Fibroblast of lung (primary cell): ENCODE results near the gene MCM3AP. TPM values are rescaled to one million over a fixed set of nuclear protein-coding genes. Genes with fewer than 3 reads are reported as not detected.
"Not testable (repeated sequence)": the region's sequence is repeated elsewhere in the genome, so short reads cannot be mapped to it uniquely, and the experiment has no call there.

Source experiments
- DNase-seq, 2 donors: peaks; one replicate each; pipeline versions ENCODE4 v3.0.0 to v3.0.0-alpha.2; 2010; ENCODE audit warnings: low read depth in 2 of 2
- H2AFZ ChIP-seq: 2 replicates; pipeline ENCODE4 v1.5.1; 2012; ENCODE audit warnings: low read length, control low read depth, inconsistent platforms
- H3K27ac ChIP-seq: 2 replicates; pipeline ENCODE4 v1.5.1; 2011; ENCODE audit warnings: low read length, control low read depth; ENCODE audit not compliant: insufficient read depth
- H3K27me3 ChIP-seq: 2 replicates; pipeline ENCODE4 v1.5.1; 2011; ENCODE audit warnings: mild to moderate bottlenecking, low read length; ENCODE audit not compliant: control insufficient read depth, insufficient read depth
- H3K36me3 ChIP-seq: 2 replicates; pipeline ENCODE4 v1.5.1; 2011; ENCODE audit warnings: low read length; ENCODE audit not compliant: control insufficient read depth, insufficient read depth
- H3K4me1 ChIP-seq: 2 replicates; pipeline ENCODE4 v1.5.1; 2011; ENCODE audit warnings: low read length; ENCODE audit not compliant: control insufficient read depth, insufficient read depth; ENCODE audit errors: extremely low read depth
- H3K4me2 ChIP-seq: 2 replicates; pipeline ENCODE4 v1.5.1; 2011; ENCODE audit warnings: low read length, control low read depth; ENCODE audit not compliant: insufficient read depth; ENCODE audit errors: extremely low read depth
- H3K4me3 ChIP-seq, 4 experiments: fragments of 200-600 bp in 1 of 4; sonication (generic) in 1 of 4; replicated peaks in 1 of 4; 2 replicates each; pipeline ENCODE4 v1.5.1; 2011 to 2016; ENCODE audit warnings: low read length in 4 of 4, low read depth in 3 of 4, mild to moderate bottlenecking in 3 of 4, control low read depth in 2 of 4, inconsistent platforms in 1 of 4, mixed read lengths in 1 of 4; ENCODE audit not compliant: insufficient read depth in 1 of 4; ENCODE audit errors: control extremely low read depth in 1 of 4
- H3K79me2 ChIP-seq: 2 replicates; pipeline ENCODE4 v1.5.1; 2012; ENCODE audit warnings: mild to moderate bottlenecking, low read length, inconsistent platforms; ENCODE audit not compliant: control insufficient read depth, insufficient read depth
- H3K9ac ChIP-seq: 2 replicates; pipeline ENCODE4 v1.5.1; 2011; ENCODE audit warnings: mild to moderate bottlenecking, low read length, control low read depth; ENCODE audit not compliant: insufficient read depth
- H3K9me3 ChIP-seq: 2 replicates; pipeline ENCODE4 v1.5.1; 2012; ENCODE audit warnings: low read depth, low read length; ENCODE audit not compliant: control insufficient read depth, insufficient read depth
- H4K20me1 ChIP-seq: 2 replicates; pipeline ENCODE4 v1.5.1; 2011; ENCODE audit warnings: low read length; ENCODE audit not compliant: control insufficient read depth, insufficient read depth; ENCODE audit errors: extremely low read depth
- EZH2 ChIP-seq: IDR thresholded peaks from 2 replicates; pipeline ENCODE4 v1.5.1; 2012; ENCODE audit warnings: low read length, control low read depth, mild to moderate bottlenecking; ENCODE audit errors: missing control alignments
- polyA plus RNA-seq, 2 donors: library from polyadenylated mRNA; depleted of rRNA in 1 of 2; stranded (reverse) in 1 of 2; unstranded in 1 of 2; fragments of >200 nt; gene quantifications; 2 replicates each; pipeline ENCODE4 v1.2.1, GENCODE V29; 2011 to 2012; ENCODE audit warnings: missing spikeins in 1 of 2
- total RNA-seq: library from RNA; depleted of rRNA; stranded (reverse); fragments of >200 nt; gene quantifications from 2 replicates; pipeline ENCODE4 v1.2.1, GENCODE V29; 2014
- TF ChIP-seq, protein P1 (sequence below), 2 donors: IDR thresholded peaks in 1 of 2; conservative IDR thresholded peaks in 1 of 2; 1 replicate in 1 of 2; 2 replicates in 1 of 2; pipeline ENCODE4 v1.5.1; 2011 to 2012; ENCODE audit warnings: low read length in 2 of 2, control low read depth in 1 of 2, inconsistent platforms in 1 of 2, low read depth in 1 of 2, mild to moderate bottlenecking in 1 of 2

MCM3AP gene
- total and polyA plus RNA-seq, 2 donors (not counting 1 experiment from before 2014, with no cell fraction given) = 40.4 to 64.6 TPM

DNA sequence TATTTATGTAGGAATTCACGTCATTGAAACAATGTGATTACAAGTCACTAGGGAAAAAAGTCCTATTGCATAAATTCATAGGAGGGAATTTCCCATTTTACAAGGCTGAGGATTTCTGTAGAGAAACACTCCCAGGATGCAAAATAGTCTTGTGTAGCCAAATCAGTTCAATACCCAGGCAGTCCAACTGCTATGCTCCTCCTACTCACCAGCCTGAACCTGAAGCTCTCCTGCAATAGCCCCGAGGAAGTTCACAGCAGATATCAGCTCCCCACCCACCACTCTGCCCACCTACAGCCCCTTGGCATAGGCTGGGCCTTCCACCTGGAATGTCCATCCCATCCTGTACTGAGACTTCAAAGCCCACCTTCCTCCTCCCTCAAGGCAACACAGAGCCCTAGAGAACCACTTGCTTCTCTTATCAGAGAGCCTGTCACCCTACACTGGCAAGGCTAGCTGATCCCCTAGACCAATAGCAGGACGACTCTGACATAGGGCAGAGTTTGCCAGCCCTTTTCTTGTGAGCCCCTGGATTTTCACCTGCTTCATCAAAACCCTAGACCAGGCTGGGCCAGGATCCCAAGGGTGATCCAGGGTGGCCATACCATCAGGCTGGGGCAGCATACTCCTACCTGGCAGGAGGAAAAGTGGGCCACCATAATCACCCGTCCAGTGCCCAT is 58.4 kb downstream of the MCM3AP start:
- H4K20me1 ChIP-seq = no peaks in the 10 kb centered on the region
- H3K79me2 ChIP-seq = peaks cover 59% of the 10 kb centered on the region
- no peaks in the 10 kb centered on the region for H3K27me3 ChIP-seq
- no peaks in the 10 kb centered on the region for H3K9me3 ChIP-seq
- H3K4me1 ChIP-seq = peaks cover 9% of the 10 kb centered on the region
- H3K4me2 ChIP-seq = peak overlapping the region; percentile 96
- peak; percentile 27 to 60 for DNase-seq
- TF ChIP-seq, protein P1, sequence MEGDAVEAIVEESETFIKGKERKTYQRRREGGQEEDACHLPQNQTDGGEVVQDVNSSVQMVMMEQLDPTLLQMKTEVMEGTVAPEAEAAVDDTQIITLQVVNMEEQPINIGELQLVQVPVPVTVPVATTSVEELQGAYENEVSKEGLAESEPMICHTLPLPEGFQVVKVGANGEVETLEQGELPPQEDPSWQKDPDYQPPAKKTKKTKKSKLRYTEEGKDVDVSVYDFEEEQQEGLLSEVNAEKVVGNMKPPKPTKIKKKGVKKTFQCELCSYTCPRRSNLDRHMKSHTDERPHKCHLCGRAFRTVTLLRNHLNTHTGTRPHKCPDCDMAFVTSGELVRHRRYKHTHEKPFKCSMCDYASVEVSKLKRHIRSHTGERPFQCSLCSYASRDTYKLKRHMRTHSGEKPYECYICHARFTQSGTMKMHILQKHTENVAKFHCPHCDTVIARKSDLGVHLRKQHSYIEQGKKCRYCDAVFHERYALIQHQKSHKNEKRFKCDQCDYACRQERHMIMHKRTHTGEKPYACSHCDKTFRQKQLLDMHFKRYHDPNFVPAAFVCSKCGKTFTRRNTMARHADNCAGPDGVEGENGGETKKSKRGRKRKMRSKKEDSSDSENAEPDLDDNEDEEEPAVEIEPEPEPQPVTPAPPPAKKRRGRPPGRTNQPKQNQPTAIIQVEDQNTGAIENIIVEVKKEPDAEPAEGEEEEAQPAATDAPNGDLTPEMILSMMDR (conservative IDR thresholded peaks at IDR 0.05 in 1 of 2, IDR thresholded peaks at IDR 0.05 in 1 of 2; ENCODE audit: low read depth in 1 of 2, low read length in 2 of 2) = no peak
- H3K36me3 ChIP-seq = peaks cover 10% of the 10 kb centered on the region
- H2AFZ ChIP-seq = no peak overlapping the region
- H3K27ac ChIP-seq = peak overlapping the region; percentile 62
- H3K9ac ChIP-seq = peak overlapping the region; percentile 41
- H3K4me3 ChIP-seq = peak overlapping the region; percentile 80 to 98 (median 86)

DNA sequence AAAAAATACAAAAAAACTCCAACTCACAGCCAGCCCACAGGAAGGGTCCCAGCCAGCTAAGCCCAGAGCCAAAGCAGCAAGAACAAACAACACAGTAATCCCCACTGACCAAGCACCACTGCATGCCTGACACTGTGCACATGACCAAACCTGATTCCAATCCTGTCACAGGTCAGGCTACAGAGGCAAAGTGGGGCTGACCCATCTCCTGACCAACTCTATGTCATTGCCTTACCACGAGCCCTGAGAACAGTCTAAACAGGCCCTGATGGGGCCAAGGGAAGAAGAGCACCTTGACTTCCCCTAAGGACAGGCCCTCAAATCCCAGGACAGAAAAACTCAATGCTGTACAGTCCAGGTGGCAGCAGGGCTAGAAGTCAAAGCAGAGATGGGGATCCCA is 59.3 kb downstream of the MCM3AP start:
- peak overlapping the region; percentile 96 for H3K4me2 ChIP-seq
- no peaks in the 10 kb centered on the region for H3K27me3 ChIP-seq
- peaks cover 68% of the 10 kb centered on the region for H3K79me2 ChIP-seq
- H4K20me1 ChIP-seq = no peaks in the 10 kb centered on the region
- no peaks in the 10 kb centered on the region for H3K9me3 ChIP-seq
- H3K4me1 ChIP-seq = peaks cover 9% of the 10 kb centered on the region
- no peak for DNase-seq
- no peak overlapping the region for H2AFZ ChIP-seq
- peak overlapping the region; percentile 17 for H3K27ac ChIP-seq
- peak overlapping the region; percentile 80 to 98 (median 86) for H3K4me3 ChIP-seq
- H3K36me3 ChIP-seq = peaks cover 17% of the 10 kb centered on the region
- TF ChIP-seq, protein P1 (conservative IDR thresholded peaks at IDR 0.05 in 1 of 2, IDR thresholded peaks at IDR 0.05 in 1 of 2; ENCODE audit: low read depth in 1 of 2, low read length in 2 of 2) = no peak
- TF ChIP-seq EZH2 = no peak
- peak overlapping the region; percentile 36 for H3K9ac ChIP-seq

DNA sequence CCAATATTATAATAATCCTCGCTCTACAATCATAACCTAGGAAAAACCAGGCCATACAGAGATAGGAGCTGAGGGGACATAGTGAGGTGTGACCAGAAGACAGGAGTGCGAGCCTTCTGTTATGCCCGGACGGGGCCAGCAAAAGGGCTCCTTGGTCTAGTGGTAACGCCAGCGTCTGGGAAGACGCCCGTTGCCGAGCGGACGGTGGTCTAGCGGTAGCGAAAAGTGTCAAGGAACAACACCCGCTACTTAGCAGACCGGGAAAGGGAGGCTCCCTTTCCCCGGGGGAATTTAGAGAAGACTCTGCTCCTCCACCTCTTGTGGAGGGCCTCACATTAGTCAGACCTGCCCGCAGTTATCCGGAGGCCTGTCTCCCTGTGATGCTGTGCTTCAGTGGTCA is 61.8 kb downstream of the MCM3AP start:
- H3K79me2 ChIP-seq = peaks cover 85% of the 10 kb centered on the region

More for the DNA sequence above, 61.8 kb downstream of the MCM3AP start:
- H3K4me3 ChIP-seq, H3K4me1 ChIP-seq, H3K9ac ChIP-seq, H3K27me3 ChIP-seq, H3K4me2 ChIP-seq, DNase-seq, H4K20me1 ChIP-seq, H3K27ac ChIP-seq, H2AFZ ChIP-seq, H3K9me3 ChIP-seq: not testable (repeated sequence)
- H3K36me3 ChIP-seq = peaks cover 34% of the 10 kb centered on the region
